GM18502 (cell line): ENCODE data around the gene NTHL1.
A peak's percentile ranks its signal among the peaks of the same experiment; 100 is the strongest.

Experiments used
- ATAC-seq: cut with Tn5 transposase; IDR thresholded peaks from one replicate; pipeline ENCODE4 v1.9.1; 2021; ENCODE audit warnings: mild to moderate bottlenecking; ENCODE audit not compliant: unreplicated experiment, poor library complexity

NTHL1 gene

GRCh38 chr16:1999866-2000514, 47.6 kb downstream of the NTHL1 start:
- no peak for ATAC-seq

GRCh38 chr16:1998852-1999801, 48.5 kb downstream of the NTHL1 start:
- no peak for ATAC-seq

- no peak for ATAC-seq
Measured at GRCh38 chr16:1998360-1998835, 49.2 kb downstream of the NTHL1 start.

GRCh38 chr16:1997494-1998359, 49.9 kb downstream of the NTHL1 start:
- no peak for ATAC-seq

- no peak for ATAC-seq
Measured at GRCh38 chr16:1993731-1994131, 53.9 kb downstream of the NTHL1 start.

- ATAC-seq: no peak
Measured at GRCh38 chr16:1992704-1993317, 54.8 kb downstream of the NTHL1 start.

- peak; percentile 56 for ATAC-seq
Measured at GRCh38 chr16:1991948-1992703, 55.5 kb downstream of the NTHL1 start.

- ATAC-seq: no peak
Measured at GRCh38 chr16:1991588-1991947, 56.1 kb downstream of the NTHL1 start.

GRCh38 chr16:1991135-1991551, 56.5 kb downstream of the NTHL1 start:
- no peak for ATAC-seq

GRCh38 chr16:1990351-1991134, 57.1 kb downstream of the NTHL1 start:
- ATAC-seq: no peak

GRCh38 chr16:1990101-1990350, 57.6 kb downstream of the NTHL1 start:
- no peak for ATAC-seq
